GM12878 (cell line): ENCODE data around the gene ILF2. TPM values are rescaled to one million over a fixed set of nuclear protein-coding genes. Genes with fewer than 3 reads are reported as not detected.

Experiments
- ATF7 ChIP-seq: fragments of 450-650 bp; IDR thresholded peaks from 2 replicates; pipeline ENCODE4 v1.6.1; 2016; ENCODE audit warnings: low read depth, mild to moderate bottlenecking
- BMI1 ChIP-seq: fragments of 450-650 bp; IDR thresholded peaks from 2 replicates; pipeline ENCODE4 v1.6.1; 2016; ENCODE audit warnings: mild to moderate bottlenecking, moderate library complexity, borderline replicate concordance
- BRCA1 ChIP-seq: IDR thresholded peaks from 2 replicates; pipeline ENCODE4 v1.6.1; 2011; ENCODE audit warnings: low read depth, low read length, improper control_type of control experiment
- CBFB ChIP-seq: IDR thresholded peaks from 2 replicates; pipeline ENCODE4 v1.6.1; 2016; ENCODE audit warnings: antibody characterized with exemption, low read depth
- CREM ChIP-seq: IDR thresholded peaks from 2 replicates; pipeline ENCODE4 v1.6.1; 2014; ENCODE audit warnings: antibody characterized with exemption, low read depth
- MEF2A ChIP-seq: IDR thresholded peaks from 2 replicates; pipeline ENCODE4 v1.6.1; 2011; ENCODE audit warnings: low read depth, mild to moderate bottlenecking, low read length, moderate library complexity; ENCODE audit not compliant: insufficient read depth
- MTA2 ChIP-seq: fragments of 450-650 bp; IDR thresholded peaks from 2 replicates; pipeline ENCODE4 v1.6.1; 2016; ENCODE audit warnings: low read depth, mild to moderate bottlenecking, moderate library complexity
- NFYB ChIP-seq: IDR thresholded peaks from 2 replicates; pipeline ENCODE4 v1.6.1; 2011; ENCODE audit warnings: low read depth, mild to moderate bottlenecking, low read length, improper control_type of control experiment, moderate library complexity; ENCODE audit not compliant: insufficient read depth
- PAX5 ChIP-seq: IDR thresholded peaks from 2 replicates; pipeline ENCODE4 v1.6.1; 2011; ENCODE audit warnings: low read depth, low read length, borderline replicate concordance
- SREBF2 ChIP-seq: IDR thresholded peaks from 2 replicates; pipeline ENCODE4 v1.6.1; 2012; ENCODE audit warnings: mild to moderate bottlenecking, low read length
- ZNF274 ChIP-seq: IDR thresholded peaks from one replicate; pipeline ENCODE4 v1.8.0; 2011; ENCODE audit not compliant: insufficient read length, insufficient read depth
- polyA plus RNA-seq, 11 experiments: library from polyadenylated mRNA; depleted of rRNA in 4 of 11; unstranded in 6 of 11; stranded (reverse) in 5 of 11; fragments of >200 nt; fragmentation: Nextera tagmentation in 4 of 11; fragmentation: Illumina TruSeq in 1 of 11; extraction: Ambion mirVana in 4 of 11; extraction: Trizol in 1 of 11; gene quantifications; 1 replicate in 1 of 11; 2 replicates in 10 of 11; pipeline versions ENCODE4 v1.2.1 to v1.2.3, GENCODE V29; 2011 to 2016; ENCODE audit warnings: inconsistent platforms in 2 of 11, missing spikeins in 2 of 11, low read depth in 1 of 11
- total RNA-seq, 4 experiments: library from RNA; depleted of rRNA in 3 of 4; stranded (reverse); fragments of >200 nt in 3 of 4; fragmentation: Illumina TruSeq in 1 of 4; extraction: Trizol in 1 of 4; gene quantifications; 2 replicates each; pipeline versions ENCODE4 v1.2.1 to v1.2.3, GENCODE V29; 2013 to 2021
- TF ChIP-seq, protein P1 (sequence below): fragments of 450-650 bp; formaldehyde crosslinking; IDR thresholded peaks from 2 replicates; pipeline ENCODE4 v1.5.0; 2022; ENCODE audit warnings: mild to moderate bottlenecking, missing genetic modification characterization
- TF ChIP-seq, protein P2 (sequence below): fragments of 450-650 bp; IDR thresholded peaks from 2 replicates; pipeline ENCODE4 v1.6.1; 2017; ENCODE audit warnings: mild to moderate bottlenecking, low read depth, inconsistent platforms; ENCODE audit not compliant: poor library complexity, severe bottlenecking
- TF ChIP-seq, protein P3 (sequence below): fragments of 450-650 bp; IDR thresholded peaks from 2 replicates; pipeline ENCODE4 v1.6.1; 2017; ENCODE audit warnings: antibody characterized with exemption, mild to moderate bottlenecking, moderate library complexity
- TF ChIP-seq, protein P4 (sequence below): fragments of 450-650 bp; formaldehyde crosslinking; IDR thresholded peaks from 2 replicates; pipeline ENCODE4 v1.4.0; 2022; ENCODE audit warnings: mild to moderate bottlenecking, moderate library complexity

Gene ILF2
- total and polyA plus RNA-seq, 10 of the 15 experiments (the other 5 are each of a cell fraction or from before 2014, with no cell fraction given): 261 to 520 (median 449) TPM

DNA sequence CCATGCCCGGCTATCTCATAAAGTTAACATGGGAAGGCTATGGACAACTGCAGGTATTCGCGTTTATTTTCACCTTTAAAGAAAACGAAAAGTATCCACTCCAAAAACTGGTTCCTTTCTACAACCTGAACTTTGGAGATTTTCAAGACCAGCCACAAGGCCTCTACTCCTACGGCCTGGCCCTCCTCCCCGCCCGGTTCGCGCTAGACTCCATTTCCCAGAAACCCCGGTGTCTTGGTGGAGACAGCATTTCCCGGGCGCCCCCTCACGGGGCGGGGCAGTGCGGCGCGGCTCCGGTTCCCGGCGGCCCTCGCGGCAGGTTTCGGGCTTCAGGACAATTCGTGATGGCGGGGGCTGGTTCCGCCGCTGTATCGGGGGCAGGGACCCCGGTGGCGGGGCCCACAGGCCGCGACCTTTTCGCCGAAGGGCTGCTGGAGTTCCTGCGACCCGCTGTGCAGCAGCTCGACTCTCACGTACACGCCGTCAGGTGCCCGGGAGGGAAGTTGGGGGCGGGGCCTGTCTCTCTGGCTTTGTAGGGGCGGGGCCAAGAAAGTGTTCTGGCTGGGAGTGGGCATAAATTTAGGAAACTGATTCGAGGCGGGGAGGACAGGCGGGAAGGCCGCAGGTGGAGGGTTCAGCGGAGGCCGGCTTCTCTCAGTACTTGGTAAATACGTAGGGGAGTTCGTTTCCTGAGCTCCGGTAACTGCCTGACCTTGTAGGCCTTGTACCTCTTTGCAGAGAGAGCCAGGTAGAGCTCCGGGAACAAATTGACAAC, 12.2 kb downstream of the ILF2 start, which contains the start of gene SNAPIN (continued):
- TF ChIP-seq, protein P1, sequence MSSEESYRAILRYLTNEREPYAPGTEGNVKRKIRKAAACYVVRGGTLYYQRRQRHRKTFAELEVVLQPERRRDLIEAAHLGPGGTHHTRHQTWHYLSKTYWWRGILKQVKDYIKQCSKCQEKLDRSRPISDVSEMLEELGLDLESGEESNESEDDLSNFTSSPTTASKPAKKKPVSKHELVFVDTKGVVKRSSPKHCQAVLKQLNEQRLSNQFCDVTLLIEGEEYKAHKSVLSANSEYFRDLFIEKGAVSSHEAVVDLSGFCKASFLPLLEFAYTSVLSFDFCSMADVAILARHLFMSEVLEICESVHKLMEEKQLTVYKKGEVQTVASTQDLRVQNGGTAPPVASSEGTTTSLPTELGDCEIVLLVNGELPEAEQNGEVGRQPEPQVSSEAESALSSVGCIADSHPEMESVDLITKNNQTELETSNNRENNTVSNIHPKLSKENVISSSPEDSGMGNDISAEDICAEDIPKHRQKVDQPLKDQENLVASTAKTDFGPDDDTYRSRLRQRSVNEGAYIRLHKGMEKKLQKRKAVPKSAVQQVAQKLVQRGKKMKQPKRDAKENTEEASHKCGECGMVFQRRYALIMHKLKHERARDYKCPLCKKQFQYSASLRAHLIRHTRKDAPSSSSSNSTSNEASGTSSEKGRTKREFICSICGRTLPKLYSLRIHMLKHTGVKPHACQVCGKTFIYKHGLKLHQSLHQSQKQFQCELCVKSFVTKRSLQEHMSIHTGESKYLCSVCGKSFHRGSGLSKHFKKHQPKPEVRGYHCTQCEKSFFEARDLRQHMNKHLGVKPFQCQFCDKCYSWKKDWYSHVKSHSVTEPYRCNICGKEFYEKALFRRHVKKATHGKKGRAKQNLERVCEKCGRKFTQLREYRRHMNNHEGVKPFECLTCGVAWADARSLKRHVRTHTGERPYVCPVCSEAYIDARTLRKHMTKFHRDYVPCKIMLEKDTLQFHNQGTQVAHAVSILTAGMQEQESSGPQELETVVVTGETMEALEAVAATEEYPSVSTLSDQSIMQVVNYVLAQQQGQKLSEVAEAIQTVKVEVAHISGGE (CRISPR knock-in tag): no peak
- TF ChIP-seq PAX5 (no peak), MEF2A (no peak), CBFB (no peak), NFYB (no peak), MTA2 (0 out of 2 replicates have a peak, but pooled peaks have one; percentile 5), CREM (peak; percentile 68), BRCA1 (no peak), SREBF2 (no peak), BMI1 (no peak), ZNF274 (no peak), ATF7 (no peak)
- TF ChIP-seq, protein P2, sequence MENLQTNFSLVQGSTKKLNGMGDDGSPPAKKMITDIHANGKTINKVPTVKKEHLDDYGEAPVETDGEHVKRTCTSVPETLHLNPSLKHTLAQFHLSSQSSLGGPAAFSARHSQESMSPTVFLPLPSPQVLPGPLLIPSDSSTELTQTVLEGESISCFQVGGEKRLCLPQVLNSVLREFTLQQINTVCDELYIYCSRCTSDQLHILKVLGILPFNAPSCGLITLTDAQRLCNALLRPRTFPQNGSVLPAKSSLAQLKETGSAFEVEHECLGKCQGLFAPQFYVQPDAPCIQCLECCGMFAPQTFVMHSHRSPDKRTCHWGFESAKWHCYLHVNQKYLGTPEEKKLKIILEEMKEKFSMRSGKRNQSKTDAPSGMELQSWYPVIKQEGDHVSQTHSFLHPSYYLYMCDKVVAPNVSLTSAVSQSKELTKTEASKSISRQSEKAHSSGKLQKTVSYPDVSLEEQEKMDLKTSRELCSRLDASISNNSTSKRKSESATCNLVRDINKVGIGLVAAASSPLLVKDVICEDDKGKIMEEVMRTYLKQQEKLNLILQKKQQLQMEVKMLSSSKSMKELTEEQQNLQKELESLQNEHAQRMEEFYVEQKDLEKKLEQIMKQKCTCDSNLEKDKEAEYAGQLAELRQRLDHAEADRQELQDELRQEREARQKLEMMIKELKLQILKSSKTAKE: no peak
- TF ChIP-seq, protein P3, sequence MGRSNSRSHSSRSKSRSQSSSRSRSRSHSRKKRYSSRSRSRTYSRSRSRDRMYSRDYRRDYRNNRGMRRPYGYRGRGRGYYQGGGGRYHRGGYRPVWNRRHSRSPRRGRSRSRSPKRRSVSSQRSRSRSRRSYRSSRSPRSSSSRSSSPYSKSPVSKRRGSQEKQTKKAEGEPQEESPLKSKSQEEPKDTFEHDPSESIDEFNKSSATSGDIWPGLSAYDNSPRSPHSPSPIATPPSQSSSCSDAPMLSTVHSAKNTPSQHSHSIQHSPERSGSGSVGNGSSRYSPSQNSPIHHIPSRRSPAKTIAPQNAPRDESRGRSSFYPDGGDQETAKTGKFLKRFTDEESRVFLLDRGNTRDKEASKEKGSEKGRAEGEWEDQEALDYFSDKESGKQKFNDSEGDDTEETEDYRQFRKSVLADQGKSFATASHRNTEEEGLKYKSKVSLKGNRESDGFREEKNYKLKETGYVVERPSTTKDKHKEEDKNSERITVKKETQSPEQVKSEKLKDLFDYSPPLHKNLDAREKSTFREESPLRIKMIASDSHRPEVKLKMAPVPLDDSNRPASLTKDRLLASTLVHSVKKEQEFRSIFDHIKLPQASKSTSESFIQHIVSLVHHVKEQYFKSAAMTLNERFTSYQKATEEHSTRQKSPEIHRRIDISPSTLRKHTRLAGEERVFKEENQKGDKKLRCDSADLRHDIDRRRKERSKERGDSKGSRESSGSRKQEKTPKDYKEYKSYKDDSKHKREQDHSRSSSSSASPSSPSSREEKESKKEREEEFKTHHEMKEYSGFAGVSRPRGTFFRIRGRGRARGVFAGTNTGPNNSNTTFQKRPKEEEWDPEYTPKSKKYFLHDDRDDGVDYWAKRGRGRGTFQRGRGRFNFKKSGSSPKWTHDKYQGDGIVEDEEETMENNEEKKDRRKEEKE: no peak
- TF ChIP-seq, protein P4, sequence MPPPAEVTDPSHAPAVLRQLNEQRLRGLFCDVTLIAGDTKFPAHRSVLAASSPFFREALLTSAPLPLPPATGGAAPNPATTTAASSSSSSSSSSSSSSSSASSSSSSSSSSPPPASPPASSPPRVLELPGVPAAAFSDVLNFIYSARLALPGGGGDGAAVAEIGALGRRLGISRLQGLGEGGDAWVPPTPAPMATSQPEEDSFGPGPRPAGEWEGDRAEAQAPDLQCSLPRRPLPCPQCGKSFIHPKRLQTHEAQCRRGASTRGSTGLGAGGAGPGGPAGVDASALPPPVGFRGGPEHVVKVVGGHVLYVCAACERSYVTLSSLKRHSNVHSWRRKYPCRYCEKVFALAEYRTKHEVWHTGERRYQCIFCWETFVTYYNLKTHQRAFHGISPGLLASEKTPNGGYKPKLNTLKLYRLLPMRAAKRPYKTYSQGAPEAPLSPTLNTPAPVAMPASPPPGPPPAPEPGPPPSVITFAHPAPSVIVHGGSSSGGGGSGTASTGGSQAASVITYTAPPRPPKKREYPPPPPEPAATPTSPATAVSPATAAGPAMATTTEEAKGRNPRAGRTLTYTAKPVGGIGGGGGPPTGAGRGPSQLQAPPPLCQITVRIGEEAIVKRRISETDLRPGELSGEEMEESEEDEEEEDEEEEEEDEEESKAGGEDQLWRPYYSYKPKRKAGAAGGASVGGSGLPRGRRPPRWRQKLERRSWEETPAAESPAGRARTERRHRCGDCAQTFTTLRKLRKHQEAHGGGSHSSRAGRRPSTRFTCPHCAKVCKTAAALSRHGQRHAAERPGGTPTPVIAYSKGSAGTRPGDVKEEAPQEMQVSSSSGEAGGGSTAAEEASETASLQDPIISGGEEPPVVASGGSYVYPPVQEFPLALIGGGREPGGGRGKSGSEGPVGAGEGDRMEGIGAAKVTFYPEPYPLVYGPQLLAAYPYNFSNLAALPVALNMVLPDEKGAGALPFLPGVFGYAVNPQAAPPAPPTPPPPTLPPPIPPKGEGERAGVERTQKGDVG (CRISPR knock-in tag): no peak
